K562 (cell line): ENCODE measurements around the gene MPRIP. TPM values are rescaled to one million over a fixed set of nuclear protein-coding genes. Genes with fewer than 3 reads are reported as not detected.

Experiments used
- ATAC-seq: fragments of 200-7000 bp; cut with Tn5 transposase; 3 replicates; pipeline ENCODE4 v1.9.1; 2020; ENCODE audit warnings: moderate library complexity
- BruUV-seq: library from RNA; stranded (reverse); fragments of 400-500 nt; replicated peaks from 2 replicates; lab custom pipeline; 2021; lab: Mats Ljungman, UMichigan
- CTCF ChIA-PET: fragments of 300-600 bp; formaldehyde crosslinking; extraction: SDS; loops from one replicate; lab custom pipeline; 2021; ENCODE audit warnings: low intra/inter-chr PET ratio; lab: Yijun Ruan, JAX
- POLR2A ChIA-PET: fragments of 300-600, 350-650 bp; sonication (Branson Sonifier 250); formaldehyde crosslinking; extraction: SDS; loops from one replicate; lab custom pipeline; 2021; ENCODE audit warnings: antibody characterized with exemption, inconsistent platforms; lab: Yijun Ruan, JAX
- DNase-seq, 4 experiments: peaks; one replicate each; pipeline versions ENCODE4 v3.0.0 to v3.0.0-alpha.2; 2011 to 2018; ENCODE audit warnings: low spot score in 3 of 4, mixed read lengths in 3 of 4; ENCODE audit errors: extremely low read depth in 1 of 4
- FAIRE-seq: peaks from 2 replicates; lab custom pipeline; 2011; peaks lifted over from hg19 to GRCh38; lab: Jason Lieb, UNC
- H2AFZ ChIP-seq: 2 replicates; pipeline ENCODE4 v1.6.0; 2011; ENCODE audit warnings: low read depth, low read length, control low read depth, inconsistent platforms
- H3K27ac ChIP-seq: fragments of 200-600 bp; 3 replicates; pipeline ENCODE4 v1.8.0; 2011; ENCODE audit warnings: low read depth, mild to moderate bottlenecking, control low read depth, inconsistent platforms, low read length, moderate library complexity, mixed read lengths; ENCODE audit errors: extremely low read depth
- H3K27me3 ChIP-seq, 2 experiments: fragments of 300-600 bp in 1 of 2; 2 replicates in 1 of 2; 3 replicates in 1 of 2; pipeline versions ENCODE4 v1.6.0 to v1.8.0; 2011; ENCODE audit warnings: inconsistent platforms in 2 of 2, low read length in 2 of 2, mild to moderate bottlenecking in 1 of 2, mixed read lengths in 1 of 2, moderate library complexity in 1 of 2; ENCODE audit not compliant: control insufficient read depth in 2 of 2, insufficient read depth in 2 of 2
- H3K36me3 ChIP-seq: fragments of 300-600 bp; 3 replicates; pipeline ENCODE4 v1.8.0; 2011; ENCODE audit warnings: mild to moderate bottlenecking, low read length, inconsistent platforms; ENCODE audit not compliant: control insufficient read depth, insufficient read depth
- H3K4me1 ChIP-seq, 2 experiments: fragments of 200-600 bp in 1 of 2; replicated peaks in 1 of 2; 2 replicates in 1 of 2; 3 replicates in 1 of 2; pipeline versions ENCODE4 v1.5.1 to v1.8.0; 2011; ENCODE audit warnings: inconsistent platforms in 2 of 2, low read length in 2 of 2, mild to moderate bottlenecking in 1 of 2, mixed read lengths in 1 of 2, moderate library complexity in 1 of 2; ENCODE audit not compliant: control insufficient read depth in 2 of 2, insufficient read depth in 2 of 2
- H3K4me2 ChIP-seq: 2 replicates; pipeline ENCODE4 v1.6.1; 2011; ENCODE audit warnings: low read length, control low read depth, inconsistent platforms, mixed read lengths; ENCODE audit not compliant: insufficient read depth
- H3K4me3 ChIP-seq: fragments of 200-600 bp; sonication (generic), shearing (Covaris generic); 2 replicates; pipeline ENCODE4 v1.5.1; 2016; ENCODE audit warnings: control low read depth, inconsistent platforms
- H3K79me2 ChIP-seq: fragments of 200-600 bp; 3 replicates; pipeline ENCODE4 v1.8.0; 2011; ENCODE audit warnings: low read length, inconsistent platforms; ENCODE audit not compliant: control insufficient read depth, insufficient read depth
- H3K9ac ChIP-seq, 2 experiments: 2 replicates each; pipeline versions ENCODE4 v1.6.0 to v1.6.1; 2011; ENCODE audit warnings: low read depth in 2 of 2, low read length in 2 of 2, control low read depth in 1 of 2, inconsistent platforms in 1 of 2, mild to moderate bottlenecking in 1 of 2, mixed read lengths in 1 of 2; ENCODE audit not compliant: insufficient read depth in 1 of 2
- H3K9me1 ChIP-seq: one replicate; pipeline ENCODE4 v1.6.0; 2011; ENCODE audit warnings: inconsistent platforms, mild to moderate bottlenecking, low read length, moderate library complexity; ENCODE audit not compliant: control insufficient read depth, insufficient read depth
- H3K9me3 ChIP-seq: replicated peaks from 2 replicates; pipeline ENCODE4 v1.5.1; 2011; ENCODE audit warnings: low read depth, low read length, inconsistent platforms; ENCODE audit not compliant: control insufficient read depth, insufficient read depth
- H4K20me1 ChIP-seq: replicated peaks from 2 replicates; pipeline ENCODE4 v1.6.1; 2011; ENCODE audit warnings: low read length, inconsistent platforms, mixed read lengths; ENCODE audit not compliant: control insufficient read depth, insufficient read depth
- CXXC5 ChIP-seq: fragments of 250-450 bp; sonication (Bioruptor Pico); IDR thresholded peaks from 2 replicates; pipeline ENCODE4 v1.8.0; 2022; ENCODE audit warnings: inconsistent platforms, mild to moderate bottlenecking, moderate library complexity
- HMG20B ChIP-seq: fragments of 250-450 bp; sonication (Bioruptor Pico); IDR thresholded peaks from 2 replicates; pipeline ENCODE4 v1.5.0; 2021; ENCODE audit warnings: mild to moderate bottlenecking
- JUN ChIP-seq, 2 experiments: sonication (generic) in 1 of 2; formaldehyde crosslinking in 1 of 2; IDR thresholded peaks; 2 replicates each; pipeline versions ENCODE4 v1.6.1 to v1.8.0; 2012 to 2022; ENCODE audit warnings: borderline replicate concordance in 2 of 2, mild to moderate bottlenecking in 2 of 2, improper control_type of control experiment in 1 of 2, low read depth in 1 of 2, low read length in 1 of 2, missing genetic modification reagents in 1 of 2
- KAT2B ChIP-seq: IDR thresholded peaks from one replicate; pipeline ENCODE4 v1.6.1; 2012; ENCODE audit warnings: low read depth, mild to moderate bottlenecking, control low read depth, inconsistent platforms, low read length, moderate library complexity
- PHF21A ChIP-seq: fragments of 450-650 bp; IDR thresholded peaks from 2 replicates; pipeline ENCODE4 v1.6.1; 2017; ENCODE audit warnings: low read depth, borderline replicate concordance
- POLR2B ChIP-seq: fragments of 450-650 bp; IDR thresholded peaks from 2 replicates; pipeline ENCODE4 v1.6.1; 2018; ENCODE audit warnings: low read depth; ENCODE audit not compliant: partially characterized antibody
- PURB ChIP-seq: sonication (generic); formaldehyde crosslinking; IDR thresholded peaks from 2 replicates; pipeline ENCODE4 v1.9.0; 2021; ENCODE audit warnings: low read depth, mild to moderate bottlenecking, missing genetic modification reagents
- SIN3B ChIP-seq: fragments of 450-650 bp; IDR thresholded peaks from 2 replicates; pipeline ENCODE4 v1.6.1; 2017; ENCODE audit warnings: low read depth, mild to moderate bottlenecking, moderate library complexity
- YBX1 ChIP-seq: fragments of 450-650 bp; IDR thresholded peaks from 2 replicates; pipeline ENCODE4 v1.7.1; 2016; ENCODE audit warnings: mild to moderate bottlenecking
- ZNF140 ChIP-seq: fragments of 250-450 bp; sonication (Bioruptor Pico); IDR thresholded peaks from 2 replicates; pipeline ENCODE4 v1.8.0; 2021; ENCODE audit warnings: moderate library complexity, mild to moderate bottlenecking, inconsistent platforms
- ZNF143 ChIP-seq: sonication (generic); formaldehyde crosslinking; IDR thresholded peaks from 2 replicates; pipeline ENCODE4 v1.9.0; 2022; ENCODE audit warnings: mild to moderate bottlenecking, missing genetic modification reagents
- ZNF586 ChIP-seq: fragments of 450-650 bp; formaldehyde crosslinking; conservative IDR thresholded peaks from 2 replicates; pipeline ENCODE4 v1.4.0; 2020; ENCODE audit warnings: mild to moderate bottlenecking, moderate library complexity
- WGBS: fragments of 100-300 bp; shearing (Covaris generic); methylation state at CpG from one replicate; pipeline ENCODE4 v1.1.6; 2016; ENCODE audit warnings: low coverage, mixed read lengths; ENCODE audit not compliant: insufficient coverage; ENCODE audit errors: missing lambda C conversion rate; 5-methylcytosine and 5-hydroxymethylcytosine counted together
- in situ Hi-C: fragments of 300-500 bp; cut with MboI; formaldehyde crosslinking; loops from 4 replicates; pipeline ENCODE4 v1.15.0; 2018; ENCODE audit warnings: inconsistent platforms, mixed read lengths
- intact Hi-C: fragments of 100-400 bp; cut with micrococcal nuclease; formaldehyde crosslinking; loops from 2 replicates; pipeline ENCODE4 v1.14.2; 2022
- polyA plus RNA-seq, 8 experiments: library from polyadenylated mRNA; depleted of rRNA in 4 of 8; stranded (reverse) in 5 of 8; unstranded in 3 of 8; fragments of >200 nt; fragmentation: Nextera tagmentation in 2 of 8; fragmentation: Illumina TruSeq in 1 of 8; extraction: Ambion mirVana in 2 of 8; extraction: Trizol in 1 of 8; gene quantifications; 2 replicates each; pipeline versions ENCODE4 v1.2.1 to v1.2.3, GENCODE V29; 2011 to 2014; ENCODE audit warnings: inconsistent platforms in 1 of 8, missing spikeins in 1 of 8
- total RNA-seq, 7 experiments: library from RNA; depleted of rRNA in 6 of 7; stranded (reverse); fragments of >200 nt in 6 of 7; fragmentation: Illumina TruSeq in 2 of 7; extraction: Trizol in 2 of 7; gene quantifications; 2 replicates each; pipeline versions ENCODE4 v1.2.1 to v1.2.3, GENCODE V29; 2011 to 2021; ENCODE audit warnings: low replicate concordance in 1 of 7
- TF ChIP-seq, protein P1 (sequence below): fragments of 250-450 bp; sonication (Bioruptor Pico); IDR thresholded peaks from 2 replicates; pipeline ENCODE4 v1.4.0; 2020
- TF ChIP-seq, protein P2 (sequence below): IDR thresholded peaks from 2 replicates; pipeline ENCODE4 v1.6.1; 2012; ENCODE audit warnings: low read depth, low read length, improper control_type of control experiment, borderline replicate concordance
- TF ChIP-seq, protein P3 (sequence below): sonication (generic); formaldehyde crosslinking; IDR thresholded peaks from 2 replicates; pipeline ENCODE4 v1.5.0; 2020; ENCODE audit warnings: missing genetic modification reagents
- TF ChIP-seq, protein P4 (sequence below), 2 experiments: IDR thresholded peaks; 2 replicates each; pipeline ENCODE4 v1.6.1; 2012; ENCODE audit warnings: improper control_type of control experiment in 2 of 2, low read depth in 2 of 2, low read length in 2 of 2, borderline replicate concordance in 1 of 2

Gene MPRIP
- total and polyA plus RNA-seq, 9 of the 15 experiments (the other 6 are each of a cell fraction or from before 2014, with no cell fraction given) = 10.0 to 72.6 (median 30.1) TPM

DNA sequence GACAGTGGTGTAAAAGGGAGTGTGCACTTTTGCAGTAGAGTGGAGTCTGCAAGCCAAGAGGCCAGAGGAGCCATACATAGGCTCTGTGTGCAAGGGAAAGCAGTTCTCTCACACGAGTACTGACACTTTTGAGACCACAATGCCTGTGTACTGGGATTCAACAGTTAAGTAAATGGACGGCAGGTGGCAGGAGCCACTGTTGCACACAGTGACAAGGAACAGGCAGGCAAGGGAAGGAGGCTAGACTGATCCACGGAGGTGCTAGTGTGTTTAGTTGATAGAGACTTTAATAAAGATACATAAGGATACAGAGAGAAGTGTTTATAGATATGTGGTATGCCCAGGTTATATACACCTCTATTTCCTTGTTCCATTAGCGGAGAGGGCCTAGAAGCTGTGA, 67.0 kb downstream of the MPRIP start:
- POLR2A ChIA-PET = no interaction called here
- Histone ChIP-seq H2AFZ (no peak overlapping the region), H3K27ac (no peak overlapping the region), H3K9ac (no peak overlapping the region), H3K9me1 (no peaks in the 10 kb centered on the region), H3K9me3 (no peaks in the 10 kb centered on the region), H3K27me3 (no peaks in the 10 kb centered on the region), H3K79me2 (no peaks in the 10 kb centered on the region), H3K4me3 (no peak overlapping the region), H3K4me2 (no peak overlapping the region), H4K20me1 (0 out of 2 replicates have a peak, but pooled peaks cover 9% of the 10 kb centered on the region), H3K36me3 (no peaks in the 10 kb centered on the region), H3K4me1 (peaks cover 0 to 15% of the 10 kb centered on the region in 2 experiments; a peak in 3 of 5 replicates)
- in situ Hi-C loops = no loop called here
- no TSS peak for BruUV-seq
- no peak for FAIRE-seq
- DNase-seq = no peak
- intact Hi-C loops = no loop called here
- WGBS = 57% methylated on average over 4 of the region's 4 CpGs
- CTCF ChIA-PET = no interaction called here
- no peak for ATAC-seq
- TF ChIP-seq ZNF586 (CRISPR knock-in tag) (no peak), ZNF143 (CRISPR knock-in tag) (no peak), PHF21A (no peak), ZNF140 (no peak), KAT2B (no peak), YBX1 (no peak), CXXC5 (CRISPR knock-in tag) (no peak), PURB (CRISPR knock-in tag) (no peak), JUN (IDR thresholded peaks at IDR 0.05; ENCODE audit: borderline replicate concordance, low read depth, low read length) (no peak), JUN (CRISPR knock-in tag; IDR thresholded peaks at IDR 0.05; ENCODE audit: borderline replicate concordance) (no peak), POLR2B (no peak), SIN3B (no peak), HMG20B (CRISPR knock-in tag) (no peak)
- TF ChIP-seq, protein P1, sequence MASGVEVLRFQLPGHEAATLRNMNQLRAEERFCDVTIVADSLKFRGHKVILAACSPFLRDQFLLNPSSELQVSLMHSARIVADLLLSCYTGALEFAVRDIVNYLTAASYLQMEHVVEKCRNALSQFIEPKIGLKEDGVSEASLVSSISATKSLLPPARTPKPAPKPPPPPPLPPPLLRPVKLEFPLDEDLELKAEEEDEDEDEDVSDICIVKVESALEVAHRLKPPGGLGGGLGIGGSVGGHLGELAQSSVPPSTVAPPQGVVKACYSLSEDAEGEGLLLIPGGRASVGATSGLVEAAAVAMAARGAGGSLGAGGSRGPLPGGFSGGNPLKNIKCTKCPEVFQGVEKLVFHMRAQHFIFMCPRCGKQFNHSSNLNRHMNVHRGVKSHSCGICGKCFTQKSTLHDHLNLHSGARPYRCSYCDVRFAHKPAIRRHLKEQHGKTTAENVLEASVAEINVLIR (CRISPR knock-in tag) = no peak
- TF ChIP-seq, protein P2, sequence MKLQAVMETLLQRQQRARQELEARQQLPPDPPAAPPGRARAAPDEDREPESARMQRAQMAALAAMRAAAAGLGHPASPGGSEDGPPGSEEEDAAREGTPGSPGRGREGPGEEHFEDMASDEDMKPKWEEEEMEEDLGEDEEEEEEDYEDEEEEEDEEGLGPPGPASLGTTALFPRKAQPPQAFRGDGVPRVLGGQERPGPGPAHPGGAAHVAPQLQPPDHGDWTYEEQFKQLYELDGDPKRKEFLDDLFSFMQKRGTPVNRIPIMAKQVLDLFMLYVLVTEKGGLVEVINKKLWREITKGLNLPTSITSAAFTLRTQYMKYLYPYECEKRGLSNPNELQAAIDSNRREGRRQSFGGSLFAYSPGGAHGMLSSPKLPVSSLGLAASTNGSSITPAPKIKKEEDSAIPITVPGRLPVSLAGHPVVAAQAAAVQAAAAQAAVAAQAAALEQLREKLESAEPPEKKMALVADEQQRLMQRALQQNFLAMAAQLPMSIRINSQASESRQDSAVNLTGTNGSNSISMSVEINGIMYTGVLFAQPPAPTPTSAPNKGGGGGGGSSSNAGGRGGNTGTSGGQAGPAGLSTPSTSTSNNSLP = no peak
- TF ChIP-seq, protein P3, sequence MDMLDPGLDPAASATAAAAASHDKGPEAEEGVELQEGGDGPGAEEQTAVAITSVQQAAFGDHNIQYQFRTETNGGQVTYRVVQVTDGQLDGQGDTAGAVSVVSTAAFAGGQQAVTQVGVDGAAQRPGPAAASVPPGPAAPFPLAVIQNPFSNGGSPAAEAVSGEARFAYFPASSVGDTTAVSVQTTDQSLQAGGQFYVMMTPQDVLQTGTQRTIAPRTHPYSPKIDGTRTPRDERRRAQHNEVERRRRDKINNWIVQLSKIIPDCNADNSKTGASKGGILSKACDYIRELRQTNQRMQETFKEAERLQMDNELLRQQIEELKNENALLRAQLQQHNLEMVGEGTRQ (CRISPR knock-in tag) = no peak
- TF ChIP-seq, protein P4, sequence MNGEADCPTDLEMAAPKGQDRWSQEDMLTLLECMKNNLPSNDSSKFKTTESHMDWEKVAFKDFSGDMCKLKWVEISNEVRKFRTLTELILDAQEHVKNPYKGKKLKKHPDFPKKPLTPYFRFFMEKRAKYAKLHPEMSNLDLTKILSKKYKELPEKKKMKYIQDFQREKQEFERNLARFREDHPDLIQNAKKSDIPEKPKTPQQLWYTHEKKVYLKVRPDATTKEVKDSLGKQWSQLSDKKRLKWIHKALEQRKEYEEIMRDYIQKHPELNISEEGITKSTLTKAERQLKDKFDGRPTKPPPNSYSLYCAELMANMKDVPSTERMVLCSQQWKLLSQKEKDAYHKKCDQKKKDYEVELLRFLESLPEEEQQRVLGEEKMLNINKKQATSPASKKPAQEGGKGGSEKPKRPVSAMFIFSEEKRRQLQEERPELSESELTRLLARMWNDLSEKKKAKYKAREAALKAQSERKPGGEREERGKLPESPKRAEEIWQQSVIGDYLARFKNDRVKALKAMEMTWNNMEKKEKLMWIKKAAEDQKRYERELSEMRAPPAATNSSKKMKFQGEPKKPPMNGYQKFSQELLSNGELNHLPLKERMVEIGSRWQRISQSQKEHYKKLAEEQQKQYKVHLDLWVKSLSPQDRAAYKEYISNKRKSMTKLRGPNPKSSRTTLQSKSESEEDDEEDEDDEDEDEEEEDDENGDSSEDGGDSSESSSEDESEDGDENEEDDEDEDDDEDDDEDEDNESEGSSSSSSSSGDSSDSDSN (IDR thresholded peaks at IDR 0.05; ENCODE audit: borderline replicate concordance in 1 of 2, low read depth in 2 of 2, low read length in 2 of 2) = no peak
